Endothelial cell of umbilical vein (primary cell): ENCODE data around the gene NUB1. TPM values are rescaled to one million over a fixed set of nuclear protein-coding genes. Genes with fewer than 3 reads are reported as not detected.

Source experiments
- BruUV-seq: library from RNA; stranded (reverse); fragments of 400-500 nt; replicated peaks from 2 replicates; lab custom pipeline; 2021; lab: Mats Ljungman, UMichigan
- CTCF ChIA-PET: fragments of 300-600, 350-600 bp; sonication (Branson Sonifier 250); formaldehyde crosslinking; loops from one replicate; lab custom pipeline; 2021; ENCODE audit warnings: antibody characterized with exemption, inconsistent platforms; lab: Charles Lee
- POLR2A ChIA-PET: fragments of 300-600, 350-600 bp; sonication (Branson Sonifier 250); formaldehyde crosslinking; loops from one replicate; lab custom pipeline; 2021; ENCODE audit warnings: antibody characterized with exemption, inconsistent platforms; lab: Charles Lee
- DNase-seq: peaks from one replicate; pipeline ENCODE4 v3.0.0-alpha.2; 2011; ENCODE audit warnings: low read depth, low spot score
- FAIRE-seq: peaks from 2 replicates; lab custom pipeline; 2011; peaks lifted over from hg19 to GRCh38; lab: Jason Lieb, UNC
- H2AFZ ChIP-seq: 2 replicates; pipeline ENCODE4 v1.6.0; 2012; ENCODE audit warnings: low read depth, low read length, control low read depth, inconsistent platforms
- H3K27ac ChIP-seq: 2 replicates; pipeline ENCODE4 v1.5.1; 2011; ENCODE audit warnings: low read depth, mild to moderate bottlenecking, control low read depth, low read length, moderate library complexity; ENCODE audit not compliant: insufficient read depth
- H3K27me3 ChIP-seq, 2 experiments: 2 replicates each; pipeline versions ENCODE4 v1.6.0 to v1.6.1; 2011; ENCODE audit warnings: low read length in 2 of 2, mixed read lengths in 1 of 2; ENCODE audit not compliant: control insufficient read depth in 2 of 2, insufficient read depth in 2 of 2
- H3K36me3 ChIP-seq, 2 experiments: 2 replicates in 1 of 2; 3 replicates in 1 of 2; pipeline ENCODE4 v1.5.1; 2011; ENCODE audit warnings: low read length in 2 of 2, mild to moderate bottlenecking in 1 of 2, moderate library complexity in 1 of 2; ENCODE audit not compliant: control insufficient read depth in 2 of 2, insufficient read depth in 2 of 2; ENCODE audit errors: extremely low read depth in 1 of 2
- H3K4me1 ChIP-seq: 3 replicates; pipeline ENCODE4 v1.5.1; 2011; ENCODE audit warnings: mild to moderate bottlenecking, low read length; ENCODE audit not compliant: control insufficient read depth, insufficient read depth; ENCODE audit errors: extremely low read depth
- H3K4me2 ChIP-seq: 2 replicates; pipeline ENCODE4 v1.6.1; 2011; ENCODE audit warnings: low read length, control low read depth, mixed read lengths; ENCODE audit not compliant: insufficient read depth
- H3K4me3 ChIP-seq, 3 experiments: fragments of 200-600 bp in 1 of 3; sonication (generic), shearing (Covaris generic) in 1 of 3; replicated peaks in 1 of 3; 2 replicates each; pipeline ENCODE4 v1.5.1; 2011 to 2016; ENCODE audit warnings: control low read depth in 3 of 3, low read length in 3 of 3, mild to moderate bottlenecking in 2 of 3, inconsistent platforms in 1 of 3, low read depth in 1 of 3, moderate library complexity in 1 of 3; ENCODE audit not compliant: insufficient read depth in 1 of 3
- H3K79me2 ChIP-seq: 2 replicates; pipeline ENCODE4 v1.6.0; 2012; ENCODE audit warnings: low read length, inconsistent platforms; ENCODE audit not compliant: control insufficient read depth, insufficient read depth
- H3K9ac ChIP-seq: replicated peaks from 2 replicates; pipeline ENCODE3; 2011; ENCODE audit warnings: low read length, control low read depth; ENCODE audit not compliant: insufficient read depth; ENCODE audit errors: extremely low read depth
- H3K9me1 ChIP-seq: replicated peaks from 3 replicates; pipeline ENCODE4 v1.6.0; 2011; ENCODE audit warnings: mild to moderate bottlenecking, low read length; ENCODE audit not compliant: control insufficient read depth, insufficient read depth; ENCODE audit errors: extremely low read depth
- H3K9me3 ChIP-seq: replicated peaks from 2 replicates; pipeline ENCODE4 v1.5.1; 2012; ENCODE audit warnings: low read length, inconsistent platforms; ENCODE audit not compliant: control insufficient read depth, insufficient read depth
- H4K20me1 ChIP-seq: replicated peaks from 2 replicates; pipeline ENCODE3; 2011; ENCODE audit warnings: mild to moderate bottlenecking, low read length; ENCODE audit not compliant: control insufficient read depth, insufficient read depth; ENCODE audit errors: extremely low read depth
- EZH2 ChIP-seq: IDR thresholded peaks from 2 replicates; pipeline ENCODE4 v1.6.1; 2012; ENCODE audit warnings: borderline replicate concordance, low read depth, mild to moderate bottlenecking, moderate library complexity, low read length, inconsistent platforms; ENCODE audit not compliant: severe bottlenecking
- FOS ChIP-seq: IDR thresholded peaks from 2 replicates; pipeline ENCODE4 v1.6.1; 2011; ENCODE audit warnings: mild to moderate bottlenecking, low read length, moderate library complexity, borderline replicate concordance; ENCODE audit not compliant: insufficient read depth
- GATA2 ChIP-seq: IDR thresholded peaks from 2 replicates; pipeline ENCODE4 v1.7.0; 2011; ENCODE audit warnings: low read depth, mild to moderate bottlenecking, moderate library complexity, mixed read lengths, low read length; ENCODE audit not compliant: insufficient read length, insufficient read depth
- JUN ChIP-seq: IDR thresholded peaks from 2 replicates; pipeline ENCODE4 v1.6.1; 2011; ENCODE audit warnings: borderline replicate concordance, low read depth; ENCODE audit not compliant: insufficient read length, insufficient read depth
- MYC ChIP-seq: IDR thresholded peaks from one replicate; pipeline ENCODE4 v1.6.1; 2011; ENCODE audit warnings: mild to moderate bottlenecking, low read depth, low read length
- POLR2A ChIP-seq: IDR thresholded peaks from 2 replicates; pipeline ENCODE4 v1.6.1; 2012; ENCODE audit warnings: low read depth, mild to moderate bottlenecking, control low read depth, low read length
- POLR2AphosphoS5 ChIP-seq: IDR thresholded peaks from 2 replicates; pipeline ENCODE4 v1.6.1; 2012; ENCODE audit warnings: low read depth, mild to moderate bottlenecking, control low read depth, low read length, moderate library complexity; ENCODE audit not compliant: insufficient read depth
- dilution Hi-C: fragments of 300-500 bp; cut with MboI; formaldehyde crosslinking; loops from one replicate; pipeline ENCODE4 v1.15.0; 2019; ENCODE audit warnings: low sequenced_read_pairs; ENCODE audit not compliant: extremely low pct_ligation_motif_present
- intact Hi-C: fragments of 100-400 bp; cut with micrococcal nuclease; formaldehyde crosslinking; loops from one replicate; pipeline ENCODE4 v1.10.0; 2022
- polyA plus RNA-seq, 4 experiments: library from polyadenylated mRNA; depleted of rRNA in 3 of 4; stranded (reverse) in 3 of 4; unstranded in 1 of 4; fragments of >200 nt; gene quantifications; 2 replicates each; pipeline versions ENCODE4 v1.2.1 to v1.2.3, GENCODE V29; 2011 to 2012; ENCODE audit warnings: missing spikeins in 1 of 4
- total RNA-seq: library from RNA; stranded (reverse); gene quantifications from 2 replicates; pipeline ENCODE4 v1.2.3, GENCODE V29; 2021
- TF ChIP-seq, protein P1 (sequence below): IDR thresholded peaks from 2 replicates; pipeline ENCODE4 v1.6.1; 2011; ENCODE audit not compliant: insufficient read depth, insufficient read length
- TF ChIP-seq, protein P2 (sequence below), 2 donors: IDR thresholded peaks; 1 replicate in 1 of 2; 2 replicates in 1 of 2; pipeline ENCODE4 v1.5.1; 2011; ENCODE audit warnings: low read length in 2 of 2, mild to moderate bottlenecking in 2 of 2, moderate library complexity in 2 of 2, control low read depth in 1 of 2, inconsistent platforms in 1 of 2, low read depth in 1 of 2; ENCODE audit not compliant: insufficient read depth in 1 of 2; ENCODE audit errors: extremely low read depth in 1 of 2

NUB1 gene
- total and polyA plus RNA-seq, 2 donors (not counting 3 experiments of a cell fraction or from before 2014, with no cell fraction given), result 28.0 to 46.2 TPM

DNA sequence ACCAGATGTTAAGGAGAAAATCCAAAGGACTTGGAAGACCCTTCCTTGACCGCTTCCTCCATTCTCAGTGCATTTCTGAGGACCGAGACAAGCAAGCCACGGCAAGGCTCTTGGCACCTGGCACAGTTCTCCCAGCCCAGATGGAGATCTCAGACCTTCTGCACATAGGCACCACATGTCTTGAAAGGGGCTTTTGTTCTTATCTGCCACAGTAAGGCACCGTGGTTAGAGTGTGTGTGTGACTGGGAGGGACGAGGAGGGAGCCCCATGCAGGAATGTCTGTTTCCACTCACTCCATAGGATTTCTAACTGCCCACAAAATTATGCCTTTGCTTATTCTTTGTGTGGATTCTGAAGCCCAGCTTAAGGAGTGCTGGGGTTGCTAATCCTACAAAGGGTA lies 78.5 kb downstream of the NUB1 start:
- H3K27ac ChIP-seq, result no peak overlapping the region
- no peak overlapping the region for H3K4me3 ChIP-seq
- no peak overlapping the region for H3K4me2 ChIP-seq
- no peaks in the 10 kb centered on the region for H3K36me3 ChIP-seq
- no peak overlapping the region for H3K9ac ChIP-seq
- H3K27me3 ChIP-seq, result peaks cover 7 to 11% of the 10 kb centered on the region in 2 experiments
- TF ChIP-seq EZH2, result no peak
- TF ChIP-seq, protein P1, sequence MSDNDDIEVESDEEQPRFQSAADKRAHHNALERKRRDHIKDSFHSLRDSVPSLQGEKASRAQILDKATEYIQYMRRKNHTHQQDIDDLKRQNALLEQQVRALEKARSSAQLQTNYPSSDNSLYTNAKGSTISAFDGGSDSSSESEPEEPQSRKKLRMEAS, result no peak
- TF ChIP-seq GATA2, result no peak
- no peak for TF ChIP-seq FOS
- TF ChIP-seq JUN, result no peak
- TF ChIP-seq MYC, result no peak
- TF ChIP-seq, protein P2, sequence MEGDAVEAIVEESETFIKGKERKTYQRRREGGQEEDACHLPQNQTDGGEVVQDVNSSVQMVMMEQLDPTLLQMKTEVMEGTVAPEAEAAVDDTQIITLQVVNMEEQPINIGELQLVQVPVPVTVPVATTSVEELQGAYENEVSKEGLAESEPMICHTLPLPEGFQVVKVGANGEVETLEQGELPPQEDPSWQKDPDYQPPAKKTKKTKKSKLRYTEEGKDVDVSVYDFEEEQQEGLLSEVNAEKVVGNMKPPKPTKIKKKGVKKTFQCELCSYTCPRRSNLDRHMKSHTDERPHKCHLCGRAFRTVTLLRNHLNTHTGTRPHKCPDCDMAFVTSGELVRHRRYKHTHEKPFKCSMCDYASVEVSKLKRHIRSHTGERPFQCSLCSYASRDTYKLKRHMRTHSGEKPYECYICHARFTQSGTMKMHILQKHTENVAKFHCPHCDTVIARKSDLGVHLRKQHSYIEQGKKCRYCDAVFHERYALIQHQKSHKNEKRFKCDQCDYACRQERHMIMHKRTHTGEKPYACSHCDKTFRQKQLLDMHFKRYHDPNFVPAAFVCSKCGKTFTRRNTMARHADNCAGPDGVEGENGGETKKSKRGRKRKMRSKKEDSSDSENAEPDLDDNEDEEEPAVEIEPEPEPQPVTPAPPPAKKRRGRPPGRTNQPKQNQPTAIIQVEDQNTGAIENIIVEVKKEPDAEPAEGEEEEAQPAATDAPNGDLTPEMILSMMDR (IDR thresholded peaks at IDR 0.05; ENCODE audit: extremely low read depth in 1 of 2, insufficient read depth in 1 of 2, low read depth in 1 of 2, low read length in 2 of 2), result no peak
- TF ChIP-seq POLR2A, result no peak
- no peak for TF ChIP-seq POLR2AphosphoS5
- no peaks in the 10 kb centered on the region for H3K4me1 ChIP-seq
- FAIRE-seq (no peak), DNase-seq (no peak)
- CTCF ChIA-PET, result no interaction called here
- no peaks in the 10 kb centered on the region for H3K9me3 ChIP-seq
- H2AFZ ChIP-seq, result no peak overlapping the region
- dilution Hi-C loops, result no loop called here
- no peaks in the 10 kb centered on the region for H4K20me1 ChIP-seq
- intact Hi-C loops, result no loop called here
- H3K79me2 ChIP-seq, result no peaks in the 10 kb centered on the region
- BruUV-seq, result no TSS peak
- POLR2A ChIA-PET, result no interaction called here
- H3K9me1 ChIP-seq, result no peaks in the 10 kb centered on the region
